Endothelial cell (in vitro differentiated cells): Measurements from ENCODE around the gene CHID1. TPM values are rescaled to one million over a fixed set of nuclear protein-coding genes. Genes with fewer than 3 reads are reported as not detected.

Experiments used
- DNase-seq: peaks from one replicate; pipeline ENCODE4 v3.0.0; 2021; ENCODE audit warnings: low spot score
- H3K27ac Mint-ChIP-seq: one replicate; pipeline ENCODE4 v1.8.0; 2021; ENCODE audit warnings: mixed read lengths, inconsistent platforms; ENCODE audit not compliant: unreplicated experiment
- H3K27me3 Mint-ChIP-seq: one replicate; pipeline ENCODE4 v1.8.0; 2021; ENCODE audit warnings: mild to moderate bottlenecking, moderate library complexity, mixed read lengths, inconsistent platforms; ENCODE audit not compliant: unreplicated experiment
- H3K36me3 Mint-ChIP-seq: one replicate; pipeline ENCODE4 v1.8.0; 2021; ENCODE audit warnings: mild to moderate bottlenecking, low read depth, mixed read lengths, inconsistent platforms; ENCODE audit not compliant: unreplicated experiment
- H3K4me1 Mint-ChIP-seq: one replicate; pipeline ENCODE4 v1.8.0; 2021; ENCODE audit warnings: mild to moderate bottlenecking, mixed read lengths, inconsistent platforms; ENCODE audit not compliant: unreplicated experiment
- H3K4me3 Mint-ChIP-seq: one replicate; pipeline ENCODE4 v1.8.0; 2021; ENCODE audit warnings: mild to moderate bottlenecking, mixed read lengths, inconsistent platforms; ENCODE audit not compliant: unreplicated experiment
- H3K9me3 Mint-ChIP-seq: one replicate; pipeline ENCODE4 v1.8.0; 2021; ENCODE audit warnings: mixed read lengths, inconsistent platforms; ENCODE audit not compliant: unreplicated experiment
- total RNA-seq: library from RNA; stranded (reverse); fragmentation: NEBNext Ultra II Directional; extraction: Animal tissue kit (Norgen Biotek cat#: 25700); gene quantifications from one replicate; pipeline ENCODE4 v1.2.1, GENCODE V29; 2021; ENCODE audit not compliant: unreplicated experiment
- TF ChIP-seq, protein P1 (sequence below): fragments of 200-600 bp; sonication (generic); IDR thresholded peaks from one replicate; pipeline ENCODE4 v1.5.0; 2021; ENCODE audit warnings: antibody characterized with exemption; ENCODE audit not compliant: unreplicated experiment

Gene CHID1
- total RNA-seq, 1 donor from 2014 or later = 69.3 TPM

DNA sequence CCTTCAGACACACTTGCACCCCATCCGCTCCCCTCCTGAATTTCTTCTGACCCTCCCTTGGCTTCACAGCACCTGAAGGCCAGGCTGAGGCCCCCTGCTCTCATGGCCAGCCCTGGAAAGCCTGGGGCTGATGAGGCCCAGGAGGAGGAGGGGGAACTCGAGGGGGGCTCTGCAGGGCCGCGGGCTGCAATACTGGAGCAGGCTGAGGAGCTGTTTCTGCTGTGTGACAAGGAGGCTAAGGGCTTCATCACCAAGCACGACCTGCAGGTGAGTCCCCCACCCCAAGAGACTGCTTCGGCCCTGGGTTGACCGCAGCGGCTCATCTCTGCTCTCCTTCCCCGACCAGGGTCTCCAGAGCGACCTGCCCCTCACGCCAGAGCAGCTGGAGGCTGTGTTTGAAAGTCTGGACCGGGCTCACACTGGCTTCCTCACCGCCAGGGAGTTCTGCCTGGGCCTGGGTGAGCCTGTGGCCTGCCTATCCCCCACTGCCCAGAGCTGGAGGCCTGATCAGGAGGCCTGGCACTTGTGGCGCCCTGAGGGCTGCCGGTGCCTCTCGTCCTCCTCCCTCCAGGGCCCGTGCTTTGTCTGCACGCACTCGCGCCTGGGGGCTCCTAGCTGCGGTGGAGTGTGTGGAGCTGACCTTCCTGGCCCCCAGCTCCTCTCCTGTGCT is 82.0 kb downstream of the CHID1 start:
- Mint-ChIP-seq H3K27me3 (peaks cover 12% of the 10 kb centered on the region), H3K36me3 (no peaks in the 10 kb centered on the region), H3K27ac (no peak overlapping the region), H3K9me3 (no peaks in the 10 kb centered on the region), H3K4me3 (peak overlapping the region; percentile 80), H3K4me1 (peaks cover 18% of the 10 kb centered on the region)
- DNase-seq = peak; percentile 41
- TF ChIP-seq, protein P1, sequence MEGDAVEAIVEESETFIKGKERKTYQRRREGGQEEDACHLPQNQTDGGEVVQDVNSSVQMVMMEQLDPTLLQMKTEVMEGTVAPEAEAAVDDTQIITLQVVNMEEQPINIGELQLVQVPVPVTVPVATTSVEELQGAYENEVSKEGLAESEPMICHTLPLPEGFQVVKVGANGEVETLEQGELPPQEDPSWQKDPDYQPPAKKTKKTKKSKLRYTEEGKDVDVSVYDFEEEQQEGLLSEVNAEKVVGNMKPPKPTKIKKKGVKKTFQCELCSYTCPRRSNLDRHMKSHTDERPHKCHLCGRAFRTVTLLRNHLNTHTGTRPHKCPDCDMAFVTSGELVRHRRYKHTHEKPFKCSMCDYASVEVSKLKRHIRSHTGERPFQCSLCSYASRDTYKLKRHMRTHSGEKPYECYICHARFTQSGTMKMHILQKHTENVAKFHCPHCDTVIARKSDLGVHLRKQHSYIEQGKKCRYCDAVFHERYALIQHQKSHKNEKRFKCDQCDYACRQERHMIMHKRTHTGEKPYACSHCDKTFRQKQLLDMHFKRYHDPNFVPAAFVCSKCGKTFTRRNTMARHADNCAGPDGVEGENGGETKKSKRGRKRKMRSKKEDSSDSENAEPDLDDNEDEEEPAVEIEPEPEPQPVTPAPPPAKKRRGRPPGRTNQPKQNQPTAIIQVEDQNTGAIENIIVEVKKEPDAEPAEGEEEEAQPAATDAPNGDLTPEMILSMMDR = no peak

DNA sequence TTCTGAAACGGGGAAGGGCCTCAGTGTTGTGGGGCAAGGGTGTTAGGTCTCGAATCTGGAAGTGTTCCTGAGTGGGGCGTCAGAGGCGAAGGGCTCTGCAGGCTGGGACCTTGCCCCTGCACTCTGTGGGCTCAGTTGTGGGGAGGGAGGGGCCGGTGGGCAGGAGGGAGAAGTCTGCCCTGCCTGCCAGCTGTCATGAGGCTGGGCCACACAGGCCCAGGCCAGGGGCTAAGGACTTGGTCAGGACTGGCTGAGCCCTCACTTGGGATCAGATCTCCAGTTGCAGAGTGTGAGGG is 82.8 kb downstream of the CHID1 start, which contains the start of gene CRACR2B:
CRACR2B (plus strand) TSS at position 23 of the 296 bp plus-strand sequence. CDS start 689 bp downstream, outside the sequence.
- H3K27me3 Mint-ChIP-seq = peaks cover 12% of the 10 kb centered on the region
- no peak within 1 kb of the TSS for H3K27ac Mint-ChIP-seq

DNA sequence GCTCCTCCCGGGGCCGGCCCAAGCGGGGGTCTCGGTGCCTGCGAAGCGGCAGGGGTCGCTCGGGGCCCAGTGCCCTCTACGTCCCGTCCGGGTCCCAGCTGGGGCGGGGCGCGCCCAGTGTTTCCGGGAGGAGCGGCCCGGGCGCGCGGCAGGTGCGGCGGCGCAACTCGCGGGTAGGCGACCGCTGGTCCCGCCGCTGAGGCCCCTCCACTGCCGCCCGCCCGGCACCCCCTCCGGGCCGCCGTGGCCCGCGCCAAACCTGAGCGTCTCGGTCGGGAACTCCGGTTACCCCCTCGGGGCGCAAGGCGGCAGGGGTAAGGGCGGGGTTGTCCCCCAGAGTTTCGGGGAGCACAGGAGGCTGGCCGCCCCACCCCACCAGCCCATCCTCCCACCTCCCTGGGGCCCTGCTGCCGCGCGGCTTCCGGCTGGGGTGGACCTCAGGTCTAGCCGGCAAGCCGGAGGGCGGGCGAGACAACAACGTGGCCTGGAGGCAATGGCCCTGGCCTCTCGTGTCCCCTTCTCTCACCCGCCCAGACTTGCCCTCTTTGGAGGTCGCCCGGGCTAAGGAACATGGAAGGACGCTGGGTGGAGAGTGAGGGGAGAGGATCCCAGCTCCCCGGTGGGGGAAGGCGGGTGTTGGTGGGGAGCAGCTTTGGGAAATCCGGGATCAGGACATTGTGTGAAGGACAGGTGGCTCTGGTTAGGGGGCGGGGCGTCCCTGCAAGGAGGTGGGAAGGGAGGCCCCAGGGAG is 83.3 kb downstream of the CHID1 start:
- TF ChIP-seq, protein P1 = no peak
- Mint-ChIP-seq H3K36me3 (no peaks in the 10 kb centered on the region), H3K4me1 (peaks cover 18% of the 10 kb centered on the region), H3K4me3 (peak overlapping the region; percentile 67), H3K27ac (no peak overlapping the region), H3K9me3 (no peaks in the 10 kb centered on the region), H3K27me3 (peaks cover 12% of the 10 kb centered on the region)
- DNase-seq = peak; percentile 35

More for the DNA sequence above, 82.8 kb downstream of the CHID1 start, which contains the start of gene CRACR2B:
- TF ChIP-seq, protein P1 = no peak
- H3K9me3 Mint-ChIP-seq = no peaks in the 10 kb centered on the region
- H3K36me3 Mint-ChIP-seq = no peaks in the 10 kb centered on the region
- peaks cover 18% of the 10 kb centered on the region for H3K4me1 Mint-ChIP-seq
- no peak for DNase-seq
- H3K4me3 Mint-ChIP-seq = peak within 1 kb of the TSS; percentile 79

DNA sequence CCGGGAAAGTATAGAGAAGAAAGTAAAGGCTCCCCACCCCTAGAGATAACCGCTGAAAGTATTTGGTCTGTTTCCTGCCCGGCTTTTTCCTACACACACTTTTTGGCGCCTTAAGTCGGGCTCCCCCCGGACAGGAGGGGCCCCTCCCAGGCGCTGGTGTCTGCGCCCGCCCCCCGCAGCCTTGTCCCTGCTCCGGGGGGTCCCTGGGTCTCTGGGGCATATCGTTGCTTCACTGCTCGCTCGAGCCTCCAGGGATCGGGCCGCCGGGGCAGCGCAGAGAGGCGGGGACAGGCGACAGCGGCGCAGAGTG is 83.8 kb downstream of the CHID1 start:
- TF ChIP-seq, protein P1 = no peak
- H3K27me3 Mint-ChIP-seq = peaks cover 14% of the 10 kb centered on the region

DNA sequence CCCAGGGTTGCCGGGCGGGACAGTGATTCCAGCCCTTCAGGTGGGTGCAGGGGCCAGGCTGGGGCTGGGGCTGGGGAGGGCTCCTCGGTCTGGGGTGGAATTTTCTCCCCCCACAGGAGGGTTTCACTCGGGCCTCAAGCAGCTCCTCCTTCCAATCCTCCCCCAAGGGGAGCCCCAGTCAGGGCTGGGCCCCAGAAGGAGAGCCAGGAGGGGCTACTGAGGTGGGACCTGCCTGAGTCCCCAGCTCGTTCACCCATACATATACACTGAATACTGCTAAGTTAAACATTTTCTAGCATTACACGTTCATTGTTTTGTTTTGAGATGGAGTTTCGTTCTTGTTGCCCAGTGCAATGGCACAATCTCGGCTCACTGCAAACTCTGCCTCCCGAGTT is 84.4 kb downstream of the CHID1 start:
- Mint-ChIP-seq H3K9me3 (no peaks in the 10 kb centered on the region), H3K27ac (no peak overlapping the region), H3K36me3 (no peaks in the 10 kb centered on the region), H3K4me1 (peaks cover 18% of the 10 kb centered on the region), H3K27me3 (peaks cover 12% of the 10 kb centered on the region), H3K4me3 (peak overlapping the region; percentile 79)
- TF ChIP-seq, protein P1 = no peak
- DNase-seq = no peak

More for the DNA sequence above, 83.8 kb downstream of the CHID1 start:
- H3K4me1 Mint-ChIP-seq = peaks cover 18% of the 10 kb centered on the region
- DNase-seq = peak; percentile 4
- H3K27ac Mint-ChIP-seq = no peak overlapping the region
- H3K36me3 Mint-ChIP-seq = no peaks in the 10 kb centered on the region
- no peaks in the 10 kb centered on the region for H3K9me3 Mint-ChIP-seq
- H3K4me3 Mint-ChIP-seq = peak overlapping the region; percentile 79
